HG02642 (cell line): ENCODE measurements around the gene ITGA2B.
"Not testable (repeated sequence)": the region's sequence is repeated elsewhere in the genome, so short reads cannot be mapped to it uniquely, and the experiment has no call there.

Source experiments
- ATAC-seq: cut with Tn5 transposase; IDR thresholded peaks from one replicate; pipeline ENCODE4 v1.9.1; 2021; ENCODE audit warnings: mild to moderate bottlenecking; ENCODE audit not compliant: unreplicated experiment, poor library complexity

ITGA2B gene

DNA sequence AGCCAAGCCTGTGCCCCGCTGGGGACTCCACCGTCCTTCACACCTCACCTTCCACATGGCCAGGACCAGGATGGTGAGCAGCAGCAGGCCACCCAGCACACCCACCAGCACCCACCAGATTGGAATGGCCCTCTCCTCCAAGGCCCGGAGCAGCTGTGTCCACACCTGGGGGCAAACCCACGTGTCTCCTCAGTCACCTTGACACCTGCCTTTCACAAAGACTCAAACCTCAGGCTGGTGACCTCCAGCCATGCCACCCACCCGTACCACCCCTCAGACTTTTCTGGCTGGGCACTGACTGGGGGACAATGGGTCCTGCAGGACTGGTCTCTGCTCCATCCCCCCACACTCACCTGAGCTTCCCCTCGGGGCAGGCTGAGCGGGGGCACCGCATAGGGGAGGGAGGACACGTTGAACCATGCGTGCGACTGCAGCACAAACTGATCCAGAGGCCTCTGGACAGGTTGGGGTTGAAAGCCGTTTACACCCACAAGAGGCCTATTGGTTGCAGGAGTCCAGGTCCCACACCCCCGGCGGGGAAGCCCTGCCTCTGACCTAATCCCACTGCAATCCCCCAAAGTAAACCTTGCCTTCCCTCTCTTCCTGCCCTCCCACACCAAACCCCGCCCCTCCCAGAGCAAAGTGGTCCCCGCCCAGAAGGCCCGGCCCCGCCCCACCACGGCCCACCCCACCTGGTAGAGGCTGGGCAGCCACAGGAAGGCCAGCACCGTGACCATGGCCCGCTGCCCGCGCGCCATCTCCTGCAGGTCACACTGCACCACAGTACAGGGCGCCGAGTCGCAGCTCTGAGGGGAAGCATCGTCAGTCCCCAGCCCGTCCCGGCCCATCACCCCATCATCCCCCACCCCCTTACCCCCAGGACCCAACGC is 14.9 kb downstream of the ITGA2B start:
- no peak for ATAC-seq

DNA sequence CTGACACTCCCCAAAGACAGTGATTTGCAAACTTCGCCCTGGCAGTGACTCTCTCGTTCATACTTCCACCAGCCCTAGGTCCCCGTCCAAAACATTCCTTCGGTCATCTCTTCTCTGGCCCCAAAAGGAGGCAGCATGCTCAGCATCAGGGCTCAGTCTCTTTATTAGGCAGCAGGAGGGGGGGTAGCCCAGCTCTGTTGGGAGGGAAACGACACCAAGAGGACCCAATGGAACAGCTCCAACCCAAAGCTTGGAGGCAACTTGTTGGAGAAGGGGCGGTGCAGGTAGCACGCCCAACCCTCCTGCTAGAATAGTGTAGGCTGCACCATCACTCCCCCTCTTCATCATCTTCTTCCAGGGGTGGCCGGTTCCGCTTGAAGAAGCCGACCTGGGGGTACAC is 17.4 kb downstream of the ITGA2B start:
- ATAC-seq, result no peak

- ATAC-seq, result not testable (repeated sequence)
Measured at GRCh38 chr17:44369414-44370023, 19.9 kb downstream of the ITGA2B start.

GRCh38 chr17:44368391-44369243 is 20.8 kb downstream of the ITGA2B start:
- ATAC-seq, result not testable (repeated sequence)

GRCh38 chr17:44367231-44367979 is 22.0 kb downstream of the ITGA2B start:
- ATAC-seq, result no peak

- not testable (repeated sequence) for ATAC-seq
Measured at GRCh38 chr17:44365051-44365450, 24.4 kb downstream of the ITGA2B start.

- ATAC-seq, result peak; percentile 67
Measured at GRCh38 chr17:44363613-44364159, 25.8 kb downstream of the ITGA2B start, which contains the start of gene FAM171A2. TSS of gene FAM171A2 (minus strand) at chr17:44363853. CDS start at chr17:44363714, 139 bp downstream.

DNA sequence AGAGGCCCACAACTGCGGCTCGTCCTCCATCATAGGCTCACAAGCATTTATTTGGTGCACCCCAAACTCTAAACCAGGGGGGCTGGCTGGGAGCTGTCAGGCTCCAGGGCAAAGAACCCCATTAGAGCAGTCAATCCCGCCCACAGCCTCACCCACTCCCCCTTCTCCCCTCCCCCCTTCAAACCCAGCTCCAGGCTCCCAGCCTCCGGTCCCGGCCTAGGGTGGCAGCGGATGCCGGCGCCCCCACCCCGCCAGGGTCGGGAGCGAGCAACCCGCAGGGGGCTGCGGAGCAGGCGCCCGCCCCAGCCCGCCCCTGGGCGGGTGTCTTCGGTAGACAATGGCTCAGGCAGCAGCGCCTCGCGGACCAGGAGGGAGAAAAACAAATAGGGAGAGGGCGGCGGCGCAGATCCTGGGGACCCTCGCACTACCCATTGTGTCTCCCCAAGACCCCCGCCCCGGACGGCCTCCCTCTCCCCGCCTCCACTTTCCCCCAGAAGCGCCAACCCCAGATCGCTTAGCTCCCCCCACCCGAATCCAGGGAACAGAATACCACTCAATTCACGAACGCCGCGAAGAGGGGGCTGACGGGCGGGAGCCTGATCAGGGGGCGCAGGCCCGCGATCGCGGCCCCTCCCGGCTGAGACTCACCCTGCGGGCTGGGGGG is 26.4 kb downstream of the ITGA2B start:
- ATAC-seq, result peak; percentile 20

DNA sequence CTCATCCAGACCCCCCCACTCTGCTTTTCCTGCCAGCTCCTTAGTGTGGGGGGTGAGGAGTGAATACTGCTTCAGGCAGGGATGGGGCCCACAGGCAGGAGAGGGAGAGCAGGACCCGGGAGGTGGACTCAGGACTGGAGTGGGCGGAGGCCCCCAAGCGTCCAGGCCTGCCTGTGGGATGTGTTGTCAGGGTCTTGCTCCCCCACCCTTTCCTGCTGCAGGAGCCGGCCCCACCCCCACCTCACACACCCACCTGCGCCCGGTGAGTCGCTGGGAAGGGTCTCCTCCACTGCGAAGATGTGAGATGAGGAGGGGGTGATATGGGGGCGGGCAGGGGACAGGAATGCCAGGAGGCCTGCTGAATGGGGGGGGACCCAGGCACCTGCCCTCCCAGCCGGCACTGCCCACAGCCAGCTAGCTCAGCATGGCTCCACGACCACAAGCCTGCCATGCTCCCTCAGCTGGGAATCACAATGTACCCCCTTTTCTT is 26.9 kb downstream of the ITGA2B start:
- ATAC-seq, result no peak

GRCh38 chr17:44361292-44362260 is 27.9 kb downstream of the ITGA2B start:
- ATAC-seq, result no peak

DNA sequence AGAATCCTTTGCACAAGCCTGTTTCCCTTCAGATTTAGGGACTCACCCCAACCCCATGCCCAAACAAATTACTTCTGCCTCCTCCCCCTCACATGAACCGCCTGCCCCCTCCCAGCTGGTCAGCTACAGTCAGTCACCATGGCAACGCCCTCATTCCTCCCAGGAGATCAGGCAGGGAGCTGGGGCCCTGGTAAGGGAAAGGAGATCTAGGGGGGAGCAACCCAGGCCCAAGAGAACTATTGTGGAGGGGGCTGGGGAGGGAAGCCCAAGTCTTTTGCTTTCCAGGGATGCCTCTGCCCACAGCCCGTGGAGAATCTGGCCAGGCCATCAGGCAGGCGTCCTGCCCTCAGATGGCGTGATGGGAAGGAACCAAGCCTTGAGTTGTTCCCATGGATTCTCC is 28.6 kb downstream of the ITGA2B start:
- no peak for ATAC-seq

- no peak for ATAC-seq
Measured at GRCh38 chr17:44360144-44360533, 29.3 kb downstream of the ITGA2B start.

GRCh38 chr17:44359458-44360143 is 29.8 kb downstream of the ITGA2B start:
- ATAC-seq, result no peak

GRCh38 chr17:44359006-44359405 is 30.4 kb downstream of the ITGA2B start:
- no peak for ATAC-seq

GRCh38 chr17:44358066-44358465 is 31.4 kb downstream of the ITGA2B start:
- ATAC-seq, result no peak

GRCh38 chr17:44356241-44356640 is 33.2 kb downstream of the ITGA2B start:
- no peak for ATAC-seq

DNA sequence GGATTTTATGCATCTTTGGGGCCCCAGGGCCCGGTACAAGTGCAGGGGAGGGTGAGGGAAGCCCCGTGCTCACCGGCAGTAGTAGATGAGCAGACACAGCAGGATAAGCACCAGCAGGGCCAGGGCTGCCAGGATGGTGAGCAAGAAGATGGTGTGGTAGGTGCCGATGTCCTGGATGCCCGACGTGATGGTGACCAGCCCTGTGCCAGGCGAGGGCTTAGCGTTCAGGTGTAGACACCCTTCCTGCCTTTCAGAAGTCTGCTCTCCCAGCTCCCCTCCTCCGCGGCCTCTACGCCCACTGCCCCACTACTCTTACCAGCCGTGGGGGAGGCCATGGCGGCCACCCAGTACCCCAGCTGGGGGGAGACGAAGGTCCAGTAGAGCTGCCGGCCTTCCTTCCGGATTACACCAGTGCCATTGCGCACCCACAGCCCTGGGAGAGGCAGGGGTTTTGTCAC is 33.8 kb downstream of the ITGA2B start:
- no peak for ATAC-seq
